ENCODE data around the gene SOWAHA. TPM values are rescaled to one million over a fixed set of nuclear protein-coding genes. Genes with fewer than 3 reads are reported as not detected.

Gene SOWAHA
- total RNA-seq, 1 donor from 2014 or later: not detected

DNA sequence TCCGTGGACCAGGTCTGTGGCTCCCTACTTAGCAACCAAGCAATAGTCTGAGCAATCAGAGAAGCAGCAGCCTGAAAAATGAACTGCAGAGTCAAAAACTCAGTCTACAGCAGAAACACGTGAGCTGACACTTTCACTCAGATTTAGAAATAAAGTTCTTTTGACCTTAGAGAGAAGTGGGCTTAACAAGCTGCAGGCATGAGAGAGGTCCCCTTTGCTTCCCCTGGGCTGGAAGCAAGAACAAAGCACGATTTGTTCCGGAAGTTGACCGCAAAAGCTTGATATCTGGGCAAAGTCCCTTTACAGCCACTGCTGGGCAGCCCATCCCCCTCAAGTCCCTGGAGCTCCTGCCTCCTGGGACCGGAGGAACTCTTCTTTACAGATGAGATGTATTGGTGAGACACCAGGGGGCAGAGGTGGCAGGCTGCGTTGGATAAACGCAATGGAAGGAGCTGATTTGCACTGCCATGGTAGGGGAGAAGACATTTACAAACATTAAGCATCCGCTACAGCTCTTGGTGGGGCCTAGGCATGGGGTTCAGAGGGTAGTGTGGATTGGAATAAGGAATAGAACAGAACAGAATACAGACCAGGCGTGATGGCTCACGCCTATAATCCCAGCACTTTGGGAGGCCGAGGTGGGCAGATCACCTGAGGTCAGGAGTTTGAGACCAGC, 5.8 kb upstream of the SOWAHA start:
- POLR2A ChIA-PET: interaction anchor here (1.5 kb wide), 1 partner anchor 12 kb away, joined by 4 read pairs; no protein-coding TSS in a partner anchor
- H3K4me3 Mint-ChIP-seq: no peak overlapping the region
- CTCF ChIA-PET: interaction anchor here (1.9 kb wide), 1 partner anchor 13 kb away, joined by 10 read pairs; no protein-coding TSS in a partner anchor
- no peak overlapping the region for H3K27ac Mint-ChIP-seq
- H3K36me3 Mint-ChIP-seq (ENCODE audit: low read depth): no peaks in the 10 kb centered on the region
- DNase-seq (no peak), ATAC-seq (ENCODE audit: low read depth) (no peak)
- intact Hi-C loops (cut with micrococcal nuclease): no loop called here
- H3K27me3 Mint-ChIP-seq: peaks cover 53% of the 10 kb centered on the region
- peaks cover 11% of the 10 kb centered on the region for H3K4me1 Mint-ChIP-seq
- TF ChIP-seq, protein P1, sequence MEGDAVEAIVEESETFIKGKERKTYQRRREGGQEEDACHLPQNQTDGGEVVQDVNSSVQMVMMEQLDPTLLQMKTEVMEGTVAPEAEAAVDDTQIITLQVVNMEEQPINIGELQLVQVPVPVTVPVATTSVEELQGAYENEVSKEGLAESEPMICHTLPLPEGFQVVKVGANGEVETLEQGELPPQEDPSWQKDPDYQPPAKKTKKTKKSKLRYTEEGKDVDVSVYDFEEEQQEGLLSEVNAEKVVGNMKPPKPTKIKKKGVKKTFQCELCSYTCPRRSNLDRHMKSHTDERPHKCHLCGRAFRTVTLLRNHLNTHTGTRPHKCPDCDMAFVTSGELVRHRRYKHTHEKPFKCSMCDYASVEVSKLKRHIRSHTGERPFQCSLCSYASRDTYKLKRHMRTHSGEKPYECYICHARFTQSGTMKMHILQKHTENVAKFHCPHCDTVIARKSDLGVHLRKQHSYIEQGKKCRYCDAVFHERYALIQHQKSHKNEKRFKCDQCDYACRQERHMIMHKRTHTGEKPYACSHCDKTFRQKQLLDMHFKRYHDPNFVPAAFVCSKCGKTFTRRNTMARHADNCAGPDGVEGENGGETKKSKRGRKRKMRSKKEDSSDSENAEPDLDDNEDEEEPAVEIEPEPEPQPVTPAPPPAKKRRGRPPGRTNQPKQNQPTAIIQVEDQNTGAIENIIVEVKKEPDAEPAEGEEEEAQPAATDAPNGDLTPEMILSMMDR (IDR thresholded peaks at IDR 0.05): no peak
- H3K9me3 Mint-ChIP-seq: no peaks in the 10 kb centered on the region

DNA sequence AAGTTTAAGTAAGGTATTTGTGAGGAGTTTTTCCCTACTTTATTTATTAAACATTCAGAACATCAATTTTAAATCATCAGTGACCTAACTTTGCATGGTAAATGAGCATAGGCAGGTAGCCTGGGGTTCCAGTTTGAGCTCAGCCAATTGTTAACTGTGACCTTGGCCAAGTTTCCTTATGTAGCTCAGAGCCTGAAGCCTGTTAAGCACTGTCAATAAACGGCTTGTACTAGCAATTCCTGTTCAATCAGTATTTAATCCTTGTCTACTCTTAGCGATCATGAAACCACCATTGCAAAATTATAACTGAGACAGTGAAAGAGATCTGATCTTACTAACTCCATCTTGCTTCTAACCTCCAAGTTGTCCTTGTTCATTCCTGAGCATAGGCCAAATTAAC, 4.7 kb upstream of the SOWAHA start:
- Mint-ChIP-seq H3K27ac (no peak overlapping the region), H3K4me1 (peaks cover 20% of the 10 kb centered on the region), H3K9me3 (no peaks in the 10 kb centered on the region), H3K4me3 (no peak overlapping the region), H3K36me3 (ENCODE audit: low read depth) (no peaks in the 10 kb centered on the region), H3K27me3 (peaks cover 52% of the 10 kb centered on the region)
- ChIA-PET POLR2A (no interaction called here), CTCF (interaction anchor here (1.0 to 1.9 kb wide), 2 partner anchors 11 to 20 kb away, joined by 4 to 10 read pairs; no protein-coding TSS in a partner anchor)
- TF ChIP-seq, protein P1 (IDR thresholded peaks at IDR 0.05): no peak
- ATAC-seq (ENCODE audit: low read depth) (no peak), DNase-seq (no peak)
- intact Hi-C loops (cut with micrococcal nuclease): no loop called here

DNA sequence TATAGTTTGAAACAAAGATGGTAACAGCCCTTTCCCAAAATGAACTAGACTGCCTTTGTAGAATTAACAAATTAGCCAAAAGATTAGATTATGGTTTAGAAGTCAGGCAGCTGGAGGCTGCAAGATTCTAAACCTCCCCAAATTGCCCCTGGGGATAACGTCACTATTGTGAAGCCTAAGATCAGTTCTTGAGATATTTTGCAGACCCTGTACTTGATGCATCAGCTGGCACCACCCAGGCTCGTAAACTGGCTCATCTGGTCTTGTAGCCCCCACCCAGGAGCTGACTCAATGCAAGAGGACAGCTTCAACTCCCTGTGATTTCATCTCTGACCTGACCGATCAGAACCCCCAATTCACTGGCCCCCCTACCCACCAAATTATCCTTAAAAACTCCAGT, 4.2 kb upstream of the SOWAHA start:
- POLR2A ChIA-PET: no interaction called here

DNA sequence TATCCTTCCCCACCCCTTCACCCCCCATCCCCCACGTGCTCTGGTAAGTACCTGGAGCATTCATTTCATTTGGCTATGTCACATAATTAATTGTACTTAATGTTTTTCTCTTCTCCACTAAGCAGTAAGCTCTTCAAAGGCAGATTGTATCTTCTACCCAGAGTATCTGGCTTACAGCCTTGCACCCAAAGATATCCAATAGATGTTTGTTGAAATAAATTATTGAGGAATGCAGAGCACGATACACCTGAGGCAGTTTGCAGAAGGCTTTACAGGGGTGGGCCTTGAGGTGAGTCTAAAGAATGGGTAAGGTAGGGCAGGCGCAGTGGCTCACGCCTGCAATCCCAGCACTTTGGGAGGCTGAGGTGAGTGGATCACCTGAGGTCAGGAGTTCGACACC, 2.5 kb upstream of the SOWAHA start:
- no peak overlapping the region for H3K27ac Mint-ChIP-seq
- ChIA-PET CTCF (interaction anchor here (1.6 kb wide), 1 partner anchor 10 kb away, joined by 6 read pairs; no protein-coding TSS in a partner anchor), POLR2A (no interaction called here)
- H3K4me1 Mint-ChIP-seq: peaks cover 10% of the 10 kb centered on the region
- no peak overlapping the region for H3K4me3 Mint-ChIP-seq
- no peak for DNase-seq
- ATAC-seq (ENCODE audit: low read depth): no peak
- no peaks in the 10 kb centered on the region for H3K36me3 Mint-ChIP-seq (ENCODE audit: low read depth)
- intact Hi-C loops (cut with micrococcal nuclease): loop anchor here (5.0 kb wide), 1 partner anchor 33 kb away; the partner anchor contains the start of gene SEPTIN8
- TF ChIP-seq, protein P1 (IDR thresholded peaks at IDR 0.05): no peak
- peaks cover 43% of the 10 kb centered on the region for H3K27me3 Mint-ChIP-seq
- H3K9me3 Mint-ChIP-seq: no peaks in the 10 kb centered on the region

More for the DNA sequence above, 4.2 kb upstream of the SOWAHA start:
- Mint-ChIP-seq H3K27me3 (peaks cover 51% of the 10 kb centered on the region), H3K4me3 (no peak overlapping the region), H3K36me3 (ENCODE audit: low read depth) (no peaks in the 10 kb centered on the region), H3K27ac (no peak overlapping the region), H3K4me1 (peaks cover 18% of the 10 kb centered on the region), H3K9me3 (no peaks in the 10 kb centered on the region)
- ATAC-seq (ENCODE audit: low read depth) (no peak), DNase-seq (no peak)
- intact Hi-C loops (cut with micrococcal nuclease): no loop called here
- CTCF ChIA-PET: interaction anchor here (1.0 kb wide), 1 partner anchor 19 kb away, joined by 4 read pairs; no protein-coding TSS in a partner anchor
- TF ChIP-seq, protein P1 (IDR thresholded peaks at IDR 0.05): no peak

GRCh38 chr5:132812123-132812765, 858 bp upstream of the SOWAHA start:
- no peak for DNase-seq
- H3K27ac Mint-ChIP-seq: no peak overlapping the region
- intact Hi-C loops (cut with micrococcal nuclease): loop anchor here (2.0 to 5.0 kb wide), 2 partner anchors 19 to 35 kb away; partner anchors contain the start of genes SEPTIN8 and SHROOM1
- ChIA-PET POLR2A (no interaction called here), CTCF (interaction anchor here (1.6 kb wide), 1 partner anchor 8 kb away, joined by 6 read pairs; no protein-coding TSS in a partner anchor)
- no peak for ATAC-seq (ENCODE audit: low read depth)
- H3K4me1 Mint-ChIP-seq: peaks cover 10% of the 10 kb centered on the region
- H3K4me3 Mint-ChIP-seq: peak overlapping the region; percentile 74
- TF ChIP-seq, protein P1 (IDR thresholded peaks at IDR 0.05): no peak
- H3K36me3 Mint-ChIP-seq (ENCODE audit: low read depth): no peaks in the 10 kb centered on the region
- peaks cover 39% of the 10 kb centered on the region for H3K27me3 Mint-ChIP-seq
- H3K9me3 Mint-ChIP-seq: no peaks in the 10 kb centered on the region
